WERI-Rb-1 (cell line): ENCODE results near the gene GNB1L.

Experiments used
- DNase-seq: peaks from one replicate; pipeline ENCODE4 v3.0.0-alpha.2; 2020
- H3K27ac ChIP-seq: fragments of 250-450 bp; sonication (Bioruptor Pico); 2 replicates; pipeline ENCODE4 v1.5.1; 2020; ENCODE audit warnings: mild to moderate bottlenecking, moderate library complexity
- H3K27me3 ChIP-seq: fragments of 250-450 bp; sonication (Bioruptor Pico); 2 replicates; pipeline ENCODE4 v1.5.1; 2021; ENCODE audit warnings: mild to moderate bottlenecking, low read depth, moderate library complexity; ENCODE audit not compliant: insufficient read depth, severe bottlenecking
- H3K36me3 ChIP-seq: fragments of 250-450 bp; sonication (Bioruptor Pico); 2 replicates; pipeline ENCODE4 v1.5.1; 2020; ENCODE audit warnings: mild to moderate bottlenecking, moderate library complexity
- H3K4me3 ChIP-seq: 2 replicates; pipeline ENCODE4 v1.5.1; 2011; ENCODE audit warnings: low read depth, mild to moderate bottlenecking, control low read depth, low read length
- H3K9me3 ChIP-seq: fragments of 250-450 bp; sonication (Bioruptor Pico); 2 replicates; pipeline ENCODE4 v1.5.1; 2021; ENCODE audit warnings: mild to moderate bottlenecking, moderate library complexity; ENCODE audit not compliant: severe bottlenecking
- CTCF ChIP-seq: IDR thresholded peaks from 2 replicates; pipeline ENCODE4 v1.5.1; 2011; ENCODE audit warnings: low read depth, mild to moderate bottlenecking, control low read depth, inconsistent platforms, low read length

GNB1L gene

GRCh38 chr22:19766240-19766510 lies 88.5 kb downstream of the GNB1L start:
- Histone ChIP-seq H3K27ac (no peak overlapping the region), H3K9me3 (no peaks in the 10 kb centered on the region), H3K4me3 (no peak overlapping the region), H3K27me3 (no peaks in the 10 kb centered on the region), H3K36me3 (peaks cover 40% of the 10 kb centered on the region)
- no peak for TF ChIP-seq CTCF
- DNase-seq = no peak

GRCh38 chr22:19765477-19766239 lies 89.0 kb downstream of the GNB1L start:
- TF ChIP-seq CTCF = no peak
- H3K9me3 ChIP-seq = no peaks in the 10 kb centered on the region
- H3K36me3 ChIP-seq = peaks cover 40% of the 10 kb centered on the region
- peak; percentile 42 for DNase-seq
- H3K4me3 ChIP-seq = no peak overlapping the region
- H3K27me3 ChIP-seq = no peaks in the 10 kb centered on the region
- peak overlapping the region; percentile 47; the same call in 1 of the 2 replicates for H3K27ac ChIP-seq

- no peak for DNase-seq
- no peaks in the 10 kb centered on the region for H3K9me3 ChIP-seq
- no peaks in the 10 kb centered on the region for H3K27me3 ChIP-seq
- peaks cover 40% of the 10 kb centered on the region for H3K36me3 ChIP-seq
- no peak overlapping the region for H3K4me3 ChIP-seq
- peak overlapping the region; percentile 47; the same call in 1 of the 2 replicates for H3K27ac ChIP-seq
- no peak for TF ChIP-seq CTCF
These were observed 89.8 kb downstream of the GNB1L start for GRCh38 chr22:19764636-19765476.

- Histone ChIP-seq H3K36me3 (peaks cover 37% of the 10 kb centered on the region), H3K9me3 (no peaks in the 10 kb centered on the region), H3K27me3 (no peaks in the 10 kb centered on the region), H3K4me3 (no peak overlapping the region), H3K27ac (no peak overlapping the region)
- DNase-seq = no peak
- TF ChIP-seq CTCF = no peak
These were observed 90.4 kb downstream of the GNB1L start for GRCh38 chr22:19764299-19764593.

- H3K9me3 ChIP-seq = no peaks in the 10 kb centered on the region
- DNase-seq = no peak
- no peak overlapping the region for H3K27ac ChIP-seq
- no peak for TF ChIP-seq CTCF
- no peaks in the 10 kb centered on the region for H3K27me3 ChIP-seq
- no peak overlapping the region for H3K4me3 ChIP-seq
- H3K36me3 ChIP-seq = peaks cover 35% of the 10 kb centered on the region
These were observed 91.0 kb downstream of the GNB1L start for GRCh38 chr22:19763458-19764298.
